Measurements from ENCODE around the gene AFAP1L2.

AFAP1L2 gene

GRCh38 chr10:114376523-114376922 is 27.8 kb downstream of the AFAP1L2 start:
- Mint-ChIP-seq H3K4me1 (peaks cover 64% of the 10 kb centered on the region), H3K36me3 (ENCODE audit: low read depth) (peaks cover 4% of the 10 kb centered on the region), H3K9me3 (no peaks in the 10 kb centered on the region), H3K27ac (peak overlapping the region; percentile 36 to 87 (median 53)), H3K27me3 (ENCODE audit: low read depth) (no peaks in the 10 kb centered on the region), H3K4me3 (no peak overlapping the region)
- TF ChIP-seq CTCF (IDR thresholded peaks at IDR 0.05; ENCODE audit: unreplicated experiment in 3 of 3) = no peak

DNA sequence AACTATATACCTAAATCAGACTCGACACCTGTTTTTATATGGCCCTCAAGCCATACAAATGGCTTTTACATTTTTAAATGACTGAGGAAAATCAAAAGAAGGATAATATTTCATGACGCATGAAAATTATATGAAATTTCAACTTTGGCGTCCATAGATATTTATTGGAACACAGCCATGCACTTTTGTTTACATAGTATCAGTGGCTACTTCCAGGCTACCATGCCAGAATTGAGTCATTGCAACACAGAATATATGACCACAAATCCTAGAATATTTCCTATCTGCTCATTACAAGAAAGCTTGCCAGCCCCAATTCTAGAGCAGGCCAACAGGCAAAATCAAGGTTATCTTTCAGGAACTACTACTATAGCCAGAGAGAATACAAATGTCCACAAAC is 29.3 kb downstream of the AFAP1L2 start:
- no peaks in the 10 kb centered on the region for H3K36me3 Mint-ChIP-seq (ENCODE audit: low read depth)
- no peak overlapping the region for H3K4me3 Mint-ChIP-seq
- H3K27ac Mint-ChIP-seq = peak overlapping the region; percentile 75 to 91 (median 87)
- H3K4me1 Mint-ChIP-seq = peaks cover 70% of the 10 kb centered on the region
- no peaks in the 10 kb centered on the region for H3K27me3 Mint-ChIP-seq (ENCODE audit: low read depth)
- H3K9me3 Mint-ChIP-seq = no peaks in the 10 kb centered on the region
- no peak for TF ChIP-seq CTCF (IDR thresholded peaks at IDR 0.05; ENCODE audit: unreplicated experiment in 3 of 3)

DNA sequence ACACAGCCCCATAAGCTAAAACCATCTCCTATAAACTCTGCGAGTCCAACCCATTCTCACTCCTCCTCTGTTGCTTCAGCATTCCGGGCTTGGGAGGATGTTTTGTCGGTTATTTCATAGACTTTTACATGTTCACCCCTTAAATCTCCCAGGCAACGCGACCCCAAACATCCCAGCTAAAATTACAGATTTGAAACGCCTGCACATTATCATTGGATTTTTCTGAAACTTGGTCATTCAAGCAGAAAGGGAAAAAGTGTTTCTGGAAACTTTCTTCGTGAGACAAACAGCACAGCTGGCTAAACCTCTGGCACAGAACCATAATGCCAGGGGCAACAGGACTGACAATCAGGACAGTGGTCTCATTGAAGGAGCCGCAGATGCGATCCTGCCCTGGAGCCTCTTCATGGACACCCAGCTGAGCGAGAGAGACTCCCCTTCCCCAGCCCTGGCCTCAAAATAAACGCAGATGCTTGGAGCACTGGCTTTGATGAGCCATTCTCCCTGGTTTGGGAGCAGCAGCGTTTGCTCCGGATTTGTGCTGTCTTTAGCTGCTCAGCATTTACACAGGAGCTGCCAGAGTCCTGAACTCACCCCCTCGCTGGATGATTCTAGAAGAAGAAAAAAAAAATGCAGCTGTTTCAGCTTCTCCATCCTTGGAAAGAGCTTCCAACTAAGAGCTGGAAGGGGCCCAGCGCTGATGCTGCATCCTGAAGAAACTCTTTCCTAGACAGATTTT is 30.1 kb downstream of the AFAP1L2 start:
- Mint-ChIP-seq H3K9me3 (no peaks in the 10 kb centered on the region), H3K27me3 (ENCODE audit: low read depth) (no peaks in the 10 kb centered on the region), H3K27ac (peak overlapping the region; percentile 75 to 91 (median 87)), H3K4me3 (peak overlapping the region in 2 of 3 experiments; percentile 7 to 25), H3K4me1 (peaks cover 66% of the 10 kb centered on the region), H3K36me3 (ENCODE audit: low read depth) (no peaks in the 10 kb centered on the region)
- TF ChIP-seq CTCF (IDR thresholded peaks at IDR 0.05; ENCODE audit: unreplicated experiment in 3 of 3) = no peak

DNA sequence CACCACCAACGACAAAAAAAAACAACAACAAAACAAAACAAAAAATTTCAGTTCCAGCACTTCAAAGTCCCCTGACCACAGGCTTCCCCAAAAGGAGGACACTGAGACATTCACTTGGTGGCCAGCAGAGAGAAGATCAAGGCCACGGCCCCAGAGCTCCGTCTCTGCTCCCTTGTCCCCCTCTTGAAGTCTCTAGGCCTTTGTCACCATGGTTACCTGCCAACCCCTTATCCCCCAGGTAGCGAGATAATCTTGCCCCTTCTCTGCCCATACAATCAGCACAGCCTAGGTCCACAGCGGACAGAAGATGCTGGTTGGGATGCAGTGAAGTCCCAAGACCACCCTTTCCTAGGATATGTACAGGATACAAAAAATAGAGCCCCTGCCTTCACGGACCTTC is 30.7 kb downstream of the AFAP1L2 start:
- TF ChIP-seq CTCF (IDR thresholded peaks at IDR 0.05; ENCODE audit: unreplicated experiment in 3 of 3) = no peak
- peak overlapping the region; percentile 75 to 91 (median 87) for H3K27ac Mint-ChIP-seq
- H3K4me3 Mint-ChIP-seq = peak overlapping the region in 2 of 3 experiments; percentile 25 to 35
- H3K27me3 Mint-ChIP-seq (ENCODE audit: low read depth) = no peaks in the 10 kb centered on the region
- H3K36me3 Mint-ChIP-seq (ENCODE audit: low read depth) = no peaks in the 10 kb centered on the region
- peaks cover 66% of the 10 kb centered on the region for H3K4me1 Mint-ChIP-seq
- H3K9me3 Mint-ChIP-seq = no peaks in the 10 kb centered on the region

- H3K4me3 Mint-ChIP-seq = no peak overlapping the region
- no peaks in the 10 kb centered on the region for H3K9me3 Mint-ChIP-seq
- H3K27ac Mint-ChIP-seq = no peak overlapping the region
- no peaks in the 10 kb centered on the region for H3K27me3 Mint-ChIP-seq (ENCODE audit: low read depth)
- TF ChIP-seq CTCF (IDR thresholded peaks at IDR 0.05; ENCODE audit: unreplicated experiment in 3 of 3) = no peak
- H3K4me1 Mint-ChIP-seq = peaks cover 70% of the 10 kb centered on the region
- no peaks in the 10 kb centered on the region for H3K36me3 Mint-ChIP-seq (ENCODE audit: low read depth)
Observed at GRCh38 chr10:114372995-114373394, 31.3 kb downstream of the AFAP1L2 start.

GRCh38 chr10:114372179-114372578 is 32.1 kb downstream of the AFAP1L2 start:
- no peaks in the 10 kb centered on the region for H3K36me3 Mint-ChIP-seq (ENCODE audit: low read depth)
- TF ChIP-seq CTCF (IDR thresholded peaks at IDR 0.05; ENCODE audit: unreplicated experiment in 3 of 3) = no peak
- no peaks in the 10 kb centered on the region for H3K27me3 Mint-ChIP-seq (ENCODE audit: low read depth)
- H3K27ac Mint-ChIP-seq = no peak overlapping the region
- peaks cover 77% of the 10 kb centered on the region for H3K4me1 Mint-ChIP-seq
- no peak overlapping the region for H3K4me3 Mint-ChIP-seq
- H3K9me3 Mint-ChIP-seq = no peaks in the 10 kb centered on the region

Data from nephron (organoid).